ENCODE results near the gene CA4.

DNA sequence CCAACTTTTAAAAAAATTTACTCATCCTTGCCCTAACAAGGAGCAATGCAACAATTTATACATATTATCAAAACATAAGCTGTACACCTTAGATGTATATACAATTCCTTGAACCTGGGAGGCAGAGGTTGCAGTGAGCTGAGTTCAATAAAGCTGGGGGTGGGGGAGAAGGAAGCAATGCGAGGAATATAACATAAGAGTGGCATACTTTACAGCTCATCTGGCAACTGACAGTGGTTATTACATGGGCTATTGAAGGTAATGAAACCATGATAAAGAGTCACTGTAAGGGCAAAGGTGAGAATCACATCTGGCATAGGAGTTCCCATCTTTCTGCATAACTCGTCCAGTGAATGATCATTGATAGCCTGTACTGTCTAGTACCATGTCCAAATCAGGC, 43.7 kb downstream of the CA4 start:
- TF ChIP-seq, protein P1, sequence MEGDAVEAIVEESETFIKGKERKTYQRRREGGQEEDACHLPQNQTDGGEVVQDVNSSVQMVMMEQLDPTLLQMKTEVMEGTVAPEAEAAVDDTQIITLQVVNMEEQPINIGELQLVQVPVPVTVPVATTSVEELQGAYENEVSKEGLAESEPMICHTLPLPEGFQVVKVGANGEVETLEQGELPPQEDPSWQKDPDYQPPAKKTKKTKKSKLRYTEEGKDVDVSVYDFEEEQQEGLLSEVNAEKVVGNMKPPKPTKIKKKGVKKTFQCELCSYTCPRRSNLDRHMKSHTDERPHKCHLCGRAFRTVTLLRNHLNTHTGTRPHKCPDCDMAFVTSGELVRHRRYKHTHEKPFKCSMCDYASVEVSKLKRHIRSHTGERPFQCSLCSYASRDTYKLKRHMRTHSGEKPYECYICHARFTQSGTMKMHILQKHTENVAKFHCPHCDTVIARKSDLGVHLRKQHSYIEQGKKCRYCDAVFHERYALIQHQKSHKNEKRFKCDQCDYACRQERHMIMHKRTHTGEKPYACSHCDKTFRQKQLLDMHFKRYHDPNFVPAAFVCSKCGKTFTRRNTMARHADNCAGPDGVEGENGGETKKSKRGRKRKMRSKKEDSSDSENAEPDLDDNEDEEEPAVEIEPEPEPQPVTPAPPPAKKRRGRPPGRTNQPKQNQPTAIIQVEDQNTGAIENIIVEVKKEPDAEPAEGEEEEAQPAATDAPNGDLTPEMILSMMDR (IDR thresholded peaks at IDR 0.05), result no peak
- TF ChIP-seq POLR2A (IDR thresholded peaks at IDR 0.05), result no peak
